ENCODE measurements around the gene GALNT2. TPM values are rescaled to one million over a fixed set of nuclear protein-coding genes. Genes with fewer than 3 reads are reported as not detected.

Gene GALNT2
- total and polyA plus RNA-seq, 2 of the 13 experiments (the other 11 are each of a cell fraction or from before 2014, with no cell fraction given), result 39.3 to 39.6 TPM

DNA sequence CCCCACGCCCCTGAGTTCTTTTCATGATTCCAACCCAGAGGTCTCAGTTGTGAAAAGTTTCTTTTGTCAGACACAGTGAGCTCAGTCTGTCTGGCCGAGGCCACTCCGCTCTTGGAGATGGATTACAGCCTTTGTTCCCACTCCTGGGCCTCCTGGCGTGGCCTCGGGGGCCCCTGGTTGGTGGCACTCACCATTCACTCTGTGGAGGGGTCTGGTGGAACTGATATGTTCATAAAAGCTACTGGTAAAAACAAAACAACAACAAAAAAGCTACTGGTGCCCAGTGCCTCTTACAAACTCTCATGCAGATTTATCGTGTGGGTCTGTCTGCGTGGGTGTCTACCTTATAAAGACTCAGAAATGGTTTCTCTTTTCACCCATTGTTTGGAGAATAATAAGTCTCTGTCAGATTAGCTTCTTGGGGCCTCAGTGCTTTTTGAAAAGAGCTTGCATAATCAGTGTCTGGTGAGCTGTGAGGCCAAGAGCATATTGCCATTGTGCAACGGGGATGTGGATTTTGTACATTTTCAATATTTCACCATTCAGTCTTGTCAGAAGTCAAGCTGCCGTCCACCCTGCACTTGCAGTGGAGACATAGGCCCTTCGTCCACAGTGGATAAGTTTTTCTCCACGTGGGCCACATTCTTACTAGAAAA lies 86.7 kb downstream of the GALNT2 start (continued):
- TF ChIP-seq, protein P1, sequence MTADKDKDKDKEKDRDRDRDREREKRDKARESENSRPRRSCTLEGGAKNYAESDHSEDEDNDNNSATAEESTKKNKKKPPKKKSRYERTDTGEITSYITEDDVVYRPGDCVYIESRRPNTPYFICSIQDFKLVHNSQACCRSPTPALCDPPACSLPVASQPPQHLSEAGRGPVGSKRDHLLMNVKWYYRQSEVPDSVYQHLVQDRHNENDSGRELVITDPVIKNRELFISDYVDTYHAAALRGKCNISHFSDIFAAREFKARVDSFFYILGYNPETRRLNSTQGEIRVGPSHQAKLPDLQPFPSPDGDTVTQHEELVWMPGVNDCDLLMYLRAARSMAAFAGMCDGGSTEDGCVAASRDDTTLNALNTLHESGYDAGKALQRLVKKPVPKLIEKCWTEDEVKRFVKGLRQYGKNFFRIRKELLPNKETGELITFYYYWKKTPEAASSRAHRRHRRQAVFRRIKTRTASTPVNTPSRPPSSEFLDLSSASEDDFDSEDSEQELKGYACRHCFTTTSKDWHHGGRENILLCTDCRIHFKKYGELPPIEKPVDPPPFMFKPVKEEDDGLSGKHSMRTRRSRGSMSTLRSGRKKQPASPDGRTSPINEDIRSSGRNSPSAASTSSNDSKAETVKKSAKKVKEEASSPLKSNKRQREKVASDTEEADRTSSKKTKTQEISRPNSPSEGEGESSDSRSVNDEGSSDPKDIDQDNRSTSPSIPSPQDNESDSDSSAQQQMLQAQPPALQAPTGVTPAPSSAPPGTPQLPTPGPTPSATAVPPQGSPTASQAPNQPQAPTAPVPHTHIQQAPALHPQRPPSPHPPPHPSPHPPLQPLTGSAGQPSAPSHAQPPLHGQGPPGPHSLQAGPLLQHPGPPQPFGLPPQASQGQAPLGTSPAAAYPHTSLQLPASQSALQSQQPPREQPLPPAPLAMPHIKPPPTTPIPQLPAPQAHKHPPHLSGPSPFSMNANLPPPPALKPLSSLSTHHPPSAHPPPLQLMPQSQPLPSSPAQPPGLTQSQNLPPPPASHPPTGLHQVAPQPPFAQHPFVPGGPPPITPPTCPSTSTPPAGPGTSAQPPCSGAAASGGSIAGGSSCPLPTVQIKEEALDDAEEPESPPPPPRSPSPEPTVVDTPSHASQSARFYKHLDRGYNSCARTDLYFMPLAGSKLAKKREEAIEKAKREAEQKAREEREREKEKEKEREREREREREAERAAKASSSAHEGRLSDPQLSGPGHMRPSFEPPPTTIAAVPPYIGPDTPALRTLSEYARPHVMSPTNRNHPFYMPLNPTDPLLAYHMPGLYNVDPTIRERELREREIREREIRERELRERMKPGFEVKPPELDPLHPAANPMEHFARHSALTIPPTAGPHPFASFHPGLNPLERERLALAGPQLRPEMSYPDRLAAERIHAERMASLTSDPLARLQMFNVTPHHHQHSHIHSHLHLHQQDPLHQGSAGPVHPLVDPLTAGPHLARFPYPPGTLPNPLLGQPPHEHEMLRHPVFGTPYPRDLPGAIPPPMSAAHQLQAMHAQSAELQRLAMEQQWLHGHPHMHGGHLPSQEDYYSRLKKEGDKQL (CRISPR knock-in tag; IDR thresholded peaks at IDR 0.05; ENCODE audit: low read depth), result peak; percentile 69; the same call in 1 of the 2 replicates
- no peak for TF ChIP-seq MAZ (IDR thresholded peaks at IDR 0.05; ENCODE audit: borderline replicate concordance, low read depth, low read length)
- peak; percentile 33; the same call in 1 of the 2 replicates for TF ChIP-seq MAZ (CRISPR knock-in tag; IDR thresholded peaks at IDR 0.05; ENCODE audit: low read depth)
- TF ChIP-seq ZFYVE20 (CRISPR knock-in tag; IDR thresholded peaks at IDR 0.05; ENCODE audit: borderline replicate concordance, low read depth), result no peak
- TF ChIP-seq HNF4A (CRISPR knock-in tag; IDR thresholded peaks at IDR 0.05), result peak; percentile 87
- TF ChIP-seq ERF (CRISPR knock-in tag; IDR thresholded peaks at IDR 0.05), result peak; percentile 73; the same call in 1 of the 2 replicates
- 0 out of 2 replicates have a peak, but pooled peaks have one; percentile 34 for TF ChIP-seq ZNF703 (CRISPR knock-in tag; IDR thresholded peaks at IDR 0.05; ENCODE audit: borderline replicate concordance)
- TF ChIP-seq SKI (IDR thresholded peaks at IDR 0.05; ENCODE audit: partially characterized antibody), result peak; percentile 51
- peak in 1 of 2 experiments; percentile 78; a peak in 2 of 4 replicates for TF ChIP-seq ATF4 (CRISPR knock-in tag; IDR thresholded peaks at IDR 0.05)
- TF ChIP-seq PPARG (CRISPR knock-in tag; conservative IDR thresholded peaks at IDR 0.05), result peak; percentile 84
- TF ChIP-seq MIER2 (CRISPR knock-in tag; IDR thresholded peaks at IDR 0.05), result 0 out of 2 replicates have a peak, but pooled peaks have one; percentile 40
- TF ChIP-seq, protein P2, sequence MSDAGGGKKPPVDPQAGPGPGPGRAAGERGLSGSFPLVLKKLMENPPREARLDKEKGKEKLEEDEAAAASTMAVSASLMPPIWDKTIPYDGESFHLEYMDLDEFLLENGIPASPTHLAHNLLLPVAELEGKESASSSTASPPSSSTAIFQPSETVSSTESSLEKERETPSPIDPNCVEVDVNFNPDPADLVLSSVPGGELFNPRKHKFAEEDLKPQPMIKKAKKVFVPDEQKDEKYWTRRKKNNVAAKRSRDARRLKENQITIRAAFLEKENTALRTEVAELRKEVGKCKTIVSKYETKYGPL (CRISPR knock-in tag; IDR thresholded peaks at IDR 0.05), result peak; percentile 90
- 0 out of 2 replicates have a peak, but pooled peaks have one; percentile 33 for TF ChIP-seq GATAD1 (CRISPR knock-in tag; IDR thresholded peaks at IDR 0.05)
- peak; percentile 82 for TF ChIP-seq RXRB (CRISPR knock-in tag; IDR thresholded peaks at IDR 0.05; ENCODE audit: borderline replicate concordance)
- TF ChIP-seq ZNF124 (CRISPR knock-in tag; IDR thresholded peaks at IDR 0.05), result 0 out of 2 replicates have a peak, but pooled peaks have one; percentile 54
- TF ChIP-seq RORA (CRISPR knock-in tag; IDR thresholded peaks at IDR 0.05), result no peak
- TF ChIP-seq ZNF33A (CRISPR knock-in tag; IDR thresholded peaks at IDR 0.05; ENCODE audit: borderline replicate concordance), result no peak
- peak; percentile 86 for TF ChIP-seq BCL6 (CRISPR knock-in tag; IDR thresholded peaks at IDR 0.05)
- TF ChIP-seq ZNF792 (CRISPR knock-in tag; IDR thresholded peaks at IDR 0.05), result 0 out of 2 replicates have a peak, but pooled peaks have one; percentile 42
- TF ChIP-seq ZBTB33 (CRISPR knock-in tag; IDR thresholded peaks at IDR 0.05), result 0 out of 2 replicates have a peak, but pooled peaks have one; percentile 26
- TF ChIP-seq FOXA1 (IDR thresholded peaks at IDR 0.05), result no peak
- TF ChIP-seq FOXA1 (CRISPR knock-in tag; IDR thresholded peaks at IDR 0.05), result peak; percentile 73

All from HepG2 (cell line).